OCI-M2 (cell line): Measurements from ENCODE around the gene CCR4.
"Not testable (repeated sequence)": the region's sequence is repeated elsewhere in the genome, so short reads cannot be mapped to it uniquely, and the experiment has no call there.

Source experiments
- DNase-seq: peaks from one replicate; lab custom pipeline; 2025; ENCODE audit not compliant: unreplicated experiment; lab: John Stamatoyannopoulos, UW

The CCR4 gene

GRCh38 chr3:32950516-32950915, 928 bp upstream of the CCR4 start:
- DNase-seq: no peak

- no peak for DNase-seq
These were observed 1.1 kb downstream of the CCR4 start for GRCh38 chr3:32952369-32953077.

GRCh38 chr3:32954506-32954905, 3.1 kb downstream of the CCR4 start:
- no peak for DNase-seq

- DNase-seq: no peak
These were observed 5.5 kb downstream of the CCR4 start for GRCh38 chr3:32956750-32957570.

- DNase-seq: no peak
These were observed 7.1 kb downstream of the CCR4 start for GRCh38 chr3:32958509-32958908.

- DNase-seq: no peak
These were observed 7.9 kb downstream of the CCR4 start for GRCh38 chr3:32959371-32959770.

GRCh38 chr3:32960404-32961170, 9.1 kb downstream of the CCR4 start:
- DNase-seq: no peak

- DNase-seq: no peak
These were observed 9.8 kb downstream of the CCR4 start for GRCh38 chr3:32961189-32961715.

GRCh38 chr3:32963871-32964270, 12.4 kb downstream of the CCR4 start:
- no peak for DNase-seq

GRCh38 chr3:32964781-32965180, 13.3 kb downstream of the CCR4 start:
- not testable (repeated sequence) for DNase-seq

GRCh38 chr3:32965617-32966213, 14.3 kb downstream of the CCR4 start:
- DNase-seq: not testable (repeated sequence)

- DNase-seq: not testable (repeated sequence)
These were observed 15.2 kb downstream of the CCR4 start for GRCh38 chr3:32966627-32967026.

- DNase-seq: no peak
These were observed 16.9 kb downstream of the CCR4 start for GRCh38 chr3:32968166-32968919.

- DNase-seq: no peak
These were observed 17.5 kb downstream of the CCR4 start for GRCh38 chr3:32968920-32969389.

GRCh38 chr3:32969656-32970055, 18.2 kb downstream of the CCR4 start:
- no peak for DNase-seq

GRCh38 chr3:32971291-32971690, 19.8 kb downstream of the CCR4 start:
- DNase-seq: not testable (repeated sequence)

- DNase-seq: no peak
These were observed 21.2 kb downstream of the CCR4 start for GRCh38 chr3:32972482-32973146.

GRCh38 chr3:32973982-32974381, 22.5 kb downstream of the CCR4 start:
- no peak for DNase-seq

- DNase-seq: no peak
These were observed 24.6 kb downstream of the CCR4 start for GRCh38 chr3:32975891-32976595.
